Mucosa of descending colon (tissue), 3 donors: ENCODE measurements around the gene EIF3K. TPM values are rescaled to one million over a fixed set of nuclear protein-coding genes. Genes with fewer than 3 reads are reported as not detected.

Experiments used
- ATAC-seq: fragments of 200-7000 bp; cut with Tn5 transposase; one replicate; pipeline ENCODE4 v1.9.1; 2020; ENCODE audit warnings: mild to moderate bottlenecking, moderate library complexity
- DNase-seq, 3 donors: peaks; one replicate each; pipeline ENCODE4 v3.0.0-alpha.2; 2020
- H3K36me3 ChIP-seq: fragments of 200-600 bp; one replicate; pipeline ENCODE4 v1.8.0; 2021; ENCODE audit warnings: low read depth, mild to moderate bottlenecking
- H3K4me1 ChIP-seq: fragments of 200-600 bp; one replicate; pipeline ENCODE4 v1.8.0; 2021; ENCODE audit warnings: low read depth, mild to moderate bottlenecking
- H3K4me3 ChIP-seq: fragments of 200-600 bp; one replicate; pipeline ENCODE4 v1.8.0; 2021; ENCODE audit warnings: mild to moderate bottlenecking
- H3K9me3 ChIP-seq: fragments of 200-600 bp; one replicate; pipeline ENCODE4 v1.8.0; 2021; ENCODE audit warnings: mild to moderate bottlenecking
- CTCF ChIP-seq: fragments of 200-600 bp; IDR thresholded peaks from one replicate; pipeline ENCODE4 v1.8.0; 2022; ENCODE audit warnings: antibody characterized with exemption, mild to moderate bottlenecking
- intact Hi-C, 2 donors: fragments of 100-400 bp; cut with DNase I in 1 of 2; cut with micrococcal nuclease in 1 of 2; formaldehyde crosslinking; loops; one replicate each; pipeline versions ENCODE4 v1.11.0 to v1.11.1; 2022; cut with DNase I, micrococcal nuclease
- total RNA-seq, 3 donors: library from RNA; stranded (reverse); fragmentation: NEBNext Ultra II Directional in 2 of 3; extraction: Animal tissue kit (Norgen Biotek cat#: 25700) in 2 of 3; gene quantifications; one replicate each; pipeline versions ENCODE4 v1.2.1 to v1.2.4, GENCODE V29; 2021 to 2023
- donor health status: DM: no; HTN: no; CAD: no; lungs with moderate emphysema.
- donor health status: DM: no; HTN: no; CAD: no.
- donor health status: DM: no; HTN: yes; CAD: no.

EIF3K gene
- total RNA-seq, 3 donors from 2014 or later = 338 to 393 (median 350) TPM

- DNase-seq = no peak
Observed at GRCh38 chr19:38674388-38675171, 55.6 kb downstream of the EIF3K start.

GRCh38 chr19:38675611-38676010 lies 56.6 kb downstream of the EIF3K start:
- peaks cover 83% of the 10 kb centered on the region for H3K4me1 ChIP-seq
- no peaks in the 10 kb centered on the region for H3K9me3 ChIP-seq
- no peak for TF ChIP-seq CTCF
- no peaks in the 10 kb centered on the region for H3K36me3 ChIP-seq
- ATAC-seq (peak; percentile 13), DNase-seq (no peak)
- no peak overlapping the region for H3K4me3 ChIP-seq
- intact Hi-C loops = no loop called here

More at GRCh38 chr19:38674388-38675171, 55.6 kb downstream of the EIF3K start:
- TF ChIP-seq CTCF = no peak
- no peak overlapping the region for H3K4me3 ChIP-seq
- intact Hi-C loops = no loop called here
- H3K9me3 ChIP-seq = no peaks in the 10 kb centered on the region
- H3K36me3 ChIP-seq = no peaks in the 10 kb centered on the region
- H3K4me1 ChIP-seq = peaks cover 83% of the 10 kb centered on the region
- no peak for ATAC-seq

- ATAC-seq (peak; percentile 13), DNase-seq (no peak)
- intact Hi-C loops = no loop called here
- Histone ChIP-seq H3K36me3 (no peaks in the 10 kb centered on the region), H3K4me1 (peaks cover 83% of the 10 kb centered on the region), H3K4me3 (no peak overlapping the region), H3K9me3 (no peaks in the 10 kb centered on the region)
- TF ChIP-seq CTCF = no peak
Observed at GRCh38 chr19:38676023-38676877, 57.3 kb downstream of the EIF3K start.

DNA sequence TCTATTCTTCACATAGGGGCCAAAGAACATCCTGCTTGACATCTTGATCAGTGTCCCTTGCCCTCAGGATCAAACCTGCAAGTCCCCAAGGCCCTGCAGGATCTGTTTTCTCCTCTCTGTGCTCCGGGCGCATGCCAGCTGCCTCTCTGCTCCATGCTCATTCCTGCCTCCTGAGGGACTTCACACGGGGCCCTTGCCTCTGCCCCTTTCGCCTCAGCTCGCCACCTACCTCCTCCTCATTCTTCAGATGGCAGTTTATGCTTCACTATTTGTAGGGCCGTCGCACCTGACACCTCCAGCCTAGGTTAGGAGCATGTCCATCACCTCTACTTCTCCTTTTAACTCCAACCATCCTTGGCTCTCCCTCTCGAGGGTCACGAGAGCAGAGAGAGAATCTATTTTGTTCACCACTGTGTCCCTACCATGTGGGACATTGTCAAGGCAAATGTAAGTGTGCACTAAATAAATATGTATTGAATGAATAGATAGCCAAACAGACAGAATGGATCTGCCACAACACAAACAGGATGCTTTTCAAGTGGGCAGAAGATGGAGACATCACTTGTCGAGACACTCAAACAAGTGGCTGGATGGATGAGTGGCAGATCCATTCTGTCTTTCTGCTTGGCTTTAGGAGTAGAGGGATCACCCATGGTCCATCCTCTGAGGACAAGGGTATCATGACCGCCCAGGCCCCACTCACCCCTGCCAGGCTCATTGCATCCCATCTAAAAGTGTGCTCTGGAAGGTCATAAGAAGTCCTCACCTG lies 58.1 kb downstream of the EIF3K start:
- peaks cover 83% of the 10 kb centered on the region for H3K4me1 ChIP-seq
- H3K9me3 ChIP-seq = no peaks in the 10 kb centered on the region
- DNase-seq (peak in 1 of 3 donors; percentile 34), ATAC-seq (no peak)
- intact Hi-C loops = no loop called here
- no peak overlapping the region for H3K4me3 ChIP-seq
- no peaks in the 10 kb centered on the region for H3K36me3 ChIP-seq
- no peak for TF ChIP-seq CTCF

GRCh38 chr19:38678217-38678890 lies 59.4 kb downstream of the EIF3K start:
- ATAC-seq = no peak
- H3K4me1 ChIP-seq = peaks cover 96% of the 10 kb centered on the region
- intact Hi-C loops = no loop called here
- TF ChIP-seq CTCF = no peak
- H3K4me3 ChIP-seq = no peak overlapping the region
- no peaks in the 10 kb centered on the region for H3K9me3 ChIP-seq
- peak in 1 of 3 donors; percentile 30 for DNase-seq
- H3K36me3 ChIP-seq = no peaks in the 10 kb centered on the region
